ENCODE data around the gene GLG1.
"Not testable (repeated sequence)": the region's sequence is repeated elsewhere in the genome, so short reads cannot be mapped to it uniquely, and the experiment has no call there.

GLG1 gene

GRCh38 chr16:74410057-74410957, 196.6 kb downstream of the GLG1 start:
- not testable (repeated sequence) for DNase-seq (ENCODE audit: low read depth, low spot score)

GRCh38 chr16:74409185-74409981, 197.5 kb downstream of the GLG1 start:
- not testable (repeated sequence) for DNase-seq (ENCODE audit: low read depth, low spot score)

GRCh38 chr16:74407362-74407705, 199.6 kb downstream of the GLG1 start:
- DNase-seq (ENCODE audit: low read depth, low spot score): not testable (repeated sequence)

GRCh38 chr16:74406600-74407361, 200.1 kb downstream of the GLG1 start:
- not testable (repeated sequence) for DNase-seq (ENCODE audit: low read depth, low spot score)

- not testable (repeated sequence) for DNase-seq (ENCODE audit: low read depth, low spot score)
Measured at GRCh38 chr16:74404148-74404933, 202.6 kb downstream of the GLG1 start.

- not testable (repeated sequence) for DNase-seq (ENCODE audit: low read depth, low spot score)
Measured at GRCh38 chr16:74400238-74400637, 206.7 kb downstream of the GLG1 start.

GRCh38 chr16:74398212-74398895, 208.6 kb downstream of the GLG1 start:
- not testable (repeated sequence) for DNase-seq (ENCODE audit: low read depth, low spot score)
